HEK293 (cell line): ENCODE measurements around the gene TOMM70.

Experiments used
- TF ChIP-seq, protein P1 (sequence below): sonication (generic); formaldehyde crosslinking; IDR thresholded peaks from 2 replicates; pipeline ENCODE4 v1.8.1; 2022; ENCODE audit warnings: mild to moderate bottlenecking, moderate library complexity, missing genetic modification reagents
- TF ChIP-seq, protein P2 (sequence below): fragments of 450-650 bp; formaldehyde crosslinking; IDR thresholded peaks from 2 replicates; pipeline ENCODE4 v1.5.1; 2016; ENCODE audit warnings: missing biosample characterization, missing genetic modification characterization
- TF ChIP-seq, protein P3 (sequence below): fragments of 450-650 bp; formaldehyde crosslinking; IDR thresholded peaks from 2 replicates; pipeline ENCODE4 v1.5.1; 2016; ENCODE audit warnings: missing biosample characterization, missing genetic modification characterization
- TF ChIP-seq, protein P4 (sequence below): fragments of 450-650 bp; formaldehyde crosslinking; IDR thresholded peaks from 2 replicates; pipeline ENCODE4 v1.5.1; 2016; ENCODE audit warnings: missing biosample characterization, missing genetic modification characterization

DNA sequence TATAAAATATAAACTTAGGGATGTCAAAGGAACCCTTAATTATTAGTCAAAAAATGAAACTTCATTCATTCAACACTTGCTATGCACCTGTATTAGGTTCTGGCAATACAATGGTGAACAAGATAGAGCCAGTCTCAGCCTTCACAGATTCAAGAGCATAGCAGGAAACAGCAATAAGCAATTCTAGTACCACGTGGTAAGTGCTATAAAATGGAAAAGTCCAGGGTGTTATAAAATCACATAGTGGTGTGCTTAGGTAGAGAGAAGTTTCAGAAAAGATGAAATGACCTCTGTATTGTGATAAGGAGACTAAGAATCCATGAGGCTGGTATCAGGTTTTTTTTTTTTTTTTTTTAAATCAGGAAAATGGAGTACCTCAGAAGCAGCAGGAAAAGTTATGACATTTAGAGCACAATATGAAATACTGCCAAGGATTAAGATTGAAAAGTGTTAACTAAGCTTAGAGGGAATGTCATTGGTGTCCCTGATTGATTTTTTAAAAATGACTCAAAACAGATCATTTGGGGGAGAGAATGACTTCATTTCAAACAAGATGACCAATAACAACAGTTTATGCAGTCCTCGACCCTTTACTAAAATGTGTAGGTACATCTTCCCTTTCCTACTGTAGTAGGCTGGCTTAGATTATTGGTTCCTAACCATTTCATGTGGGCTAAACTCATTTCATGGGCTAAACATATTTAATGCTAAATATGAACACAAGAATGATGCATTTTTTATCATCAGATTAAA, 5.0 kb downstream of the TOMM70 start:
- TF ChIP-seq, protein P1, sequence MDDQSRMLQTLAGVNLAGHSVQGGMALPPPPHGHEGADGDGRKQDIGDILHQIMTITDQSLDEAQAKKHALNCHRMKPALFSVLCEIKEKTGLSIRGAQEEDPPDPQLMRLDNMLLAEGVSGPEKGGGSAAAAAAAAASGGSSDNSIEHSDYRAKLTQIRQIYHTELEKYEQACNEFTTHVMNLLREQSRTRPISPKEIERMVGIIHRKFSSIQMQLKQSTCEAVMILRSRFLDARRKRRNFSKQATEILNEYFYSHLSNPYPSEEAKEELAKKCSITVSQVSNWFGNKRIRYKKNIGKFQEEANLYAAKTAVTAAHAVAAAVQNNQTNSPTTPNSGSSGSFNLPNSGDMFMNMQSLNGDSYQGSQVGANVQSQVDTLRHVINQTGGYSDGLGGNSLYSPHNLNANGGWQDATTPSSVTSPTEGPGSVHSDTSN (CRISPR knock-in tag) = no peak
- TF ChIP-seq, protein P2, sequence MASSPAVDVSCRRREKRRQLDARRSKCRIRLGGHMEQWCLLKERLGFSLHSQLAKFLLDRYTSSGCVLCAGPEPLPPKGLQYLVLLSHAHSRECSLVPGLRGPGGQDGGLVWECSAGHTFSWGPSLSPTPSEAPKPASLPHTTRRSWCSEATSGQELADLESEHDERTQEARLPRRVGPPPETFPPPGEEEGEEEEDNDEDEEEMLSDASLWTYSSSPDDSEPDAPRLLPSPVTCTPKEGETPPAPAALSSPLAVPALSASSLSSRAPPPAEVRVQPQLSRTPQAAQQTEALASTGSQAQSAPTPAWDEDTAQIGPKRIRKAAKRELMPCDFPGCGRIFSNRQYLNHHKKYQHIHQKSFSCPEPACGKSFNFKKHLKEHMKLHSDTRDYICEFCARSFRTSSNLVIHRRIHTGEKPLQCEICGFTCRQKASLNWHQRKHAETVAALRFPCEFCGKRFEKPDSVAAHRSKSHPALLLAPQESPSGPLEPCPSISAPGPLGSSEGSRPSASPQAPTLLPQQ (tag by site-specific recombination) = no peak
- TF ChIP-seq, protein P3, sequence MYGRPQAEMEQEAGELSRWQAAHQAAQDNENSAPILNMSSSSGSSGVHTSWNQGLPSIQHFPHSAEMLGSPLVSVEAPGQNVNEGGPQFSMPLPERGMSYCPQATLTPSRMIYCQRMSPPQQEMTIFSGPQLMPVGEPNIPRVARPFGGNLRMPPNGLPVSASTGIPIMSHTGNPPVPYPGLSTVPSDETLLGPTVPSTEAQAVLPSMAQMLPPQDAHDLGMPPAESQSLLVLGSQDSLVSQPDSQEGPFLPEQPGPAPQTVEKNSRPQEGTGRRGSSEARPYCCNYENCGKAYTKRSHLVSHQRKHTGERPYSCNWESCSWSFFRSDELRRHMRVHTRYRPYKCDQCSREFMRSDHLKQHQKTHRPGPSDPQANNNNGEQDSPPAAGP (tag by site-specific recombination) = no peak
- TF ChIP-seq, protein P4, sequence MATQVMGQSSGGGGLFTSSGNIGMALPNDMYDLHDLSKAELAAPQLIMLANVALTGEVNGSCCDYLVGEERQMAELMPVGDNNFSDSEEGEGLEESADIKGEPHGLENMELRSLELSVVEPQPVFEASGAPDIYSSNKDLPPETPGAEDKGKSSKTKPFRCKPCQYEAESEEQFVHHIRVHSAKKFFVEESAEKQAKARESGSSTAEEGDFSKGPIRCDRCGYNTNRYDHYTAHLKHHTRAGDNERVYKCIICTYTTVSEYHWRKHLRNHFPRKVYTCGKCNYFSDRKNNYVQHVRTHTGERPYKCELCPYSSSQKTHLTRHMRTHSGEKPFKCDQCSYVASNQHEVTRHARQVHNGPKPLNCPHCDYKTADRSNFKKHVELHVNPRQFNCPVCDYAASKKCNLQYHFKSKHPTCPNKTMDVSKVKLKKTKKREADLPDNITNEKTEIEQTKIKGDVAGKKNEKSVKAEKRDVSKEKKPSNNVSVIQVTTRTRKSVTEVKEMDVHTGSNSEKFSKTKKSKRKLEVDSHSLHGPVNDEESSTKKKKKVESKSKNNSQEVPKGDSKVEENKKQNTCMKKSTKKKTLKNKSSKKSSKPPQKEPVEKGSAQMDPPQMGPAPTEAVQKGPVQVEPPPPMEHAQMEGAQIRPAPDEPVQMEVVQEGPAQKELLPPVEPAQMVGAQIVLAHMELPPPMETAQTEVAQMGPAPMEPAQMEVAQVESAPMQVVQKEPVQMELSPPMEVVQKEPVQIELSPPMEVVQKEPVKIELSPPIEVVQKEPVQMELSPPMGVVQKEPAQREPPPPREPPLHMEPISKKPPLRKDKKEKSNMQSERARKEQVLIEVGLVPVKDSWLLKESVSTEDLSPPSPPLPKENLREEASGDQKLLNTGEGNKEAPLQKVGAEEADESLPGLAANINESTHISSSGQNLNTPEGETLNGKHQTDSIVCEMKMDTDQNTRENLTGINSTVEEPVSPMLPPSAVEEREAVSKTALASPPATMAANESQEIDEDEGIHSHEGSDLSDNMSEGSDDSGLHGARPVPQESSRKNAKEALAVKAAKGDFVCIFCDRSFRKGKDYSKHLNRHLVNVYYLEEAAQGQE (tag by site-specific recombination) = no peak
